ENCODE measurements around the gene SFMBT2.

- TF ChIP-seq SUZ12 (IDR thresholded peaks at IDR 0.05; ENCODE audit: extremely low read depth, insufficient read depth, insufficient read length) (no peak), ZNF274 (IDR thresholded peaks at IDR 0.05; ENCODE audit: low read depth, low read length) (no peak)
Measured at GRCh38 chr10:7291487-7292270, 119.2 kb downstream of the SFMBT2 start.

Data from NT2/D1 (cell line).